IPS DF 4.7 (cell line): ENCODE measurements around the gene ZSCAN26.
"Not testable (repeated sequence)": the region's sequence is repeated elsewhere in the genome, so short reads cannot be mapped to it uniquely, and the experiment has no call there.

Experiments used
- DNase-seq: peaks from one replicate; pipeline ENCODE4 v3.0.0-alpha.2; 2013; ENCODE audit warnings: low spot score; ENCODE audit errors: extremely low read depth

The ZSCAN26 gene

GRCh38 chr6:28254121-28254519 lies 12.8 kb upstream of the ZSCAN26 start:
- no peak for DNase-seq

- no peak for DNase-seq
These were observed 9.9 kb upstream of the ZSCAN26 start for GRCh38 chr6:28257042-28257441.

DNA sequence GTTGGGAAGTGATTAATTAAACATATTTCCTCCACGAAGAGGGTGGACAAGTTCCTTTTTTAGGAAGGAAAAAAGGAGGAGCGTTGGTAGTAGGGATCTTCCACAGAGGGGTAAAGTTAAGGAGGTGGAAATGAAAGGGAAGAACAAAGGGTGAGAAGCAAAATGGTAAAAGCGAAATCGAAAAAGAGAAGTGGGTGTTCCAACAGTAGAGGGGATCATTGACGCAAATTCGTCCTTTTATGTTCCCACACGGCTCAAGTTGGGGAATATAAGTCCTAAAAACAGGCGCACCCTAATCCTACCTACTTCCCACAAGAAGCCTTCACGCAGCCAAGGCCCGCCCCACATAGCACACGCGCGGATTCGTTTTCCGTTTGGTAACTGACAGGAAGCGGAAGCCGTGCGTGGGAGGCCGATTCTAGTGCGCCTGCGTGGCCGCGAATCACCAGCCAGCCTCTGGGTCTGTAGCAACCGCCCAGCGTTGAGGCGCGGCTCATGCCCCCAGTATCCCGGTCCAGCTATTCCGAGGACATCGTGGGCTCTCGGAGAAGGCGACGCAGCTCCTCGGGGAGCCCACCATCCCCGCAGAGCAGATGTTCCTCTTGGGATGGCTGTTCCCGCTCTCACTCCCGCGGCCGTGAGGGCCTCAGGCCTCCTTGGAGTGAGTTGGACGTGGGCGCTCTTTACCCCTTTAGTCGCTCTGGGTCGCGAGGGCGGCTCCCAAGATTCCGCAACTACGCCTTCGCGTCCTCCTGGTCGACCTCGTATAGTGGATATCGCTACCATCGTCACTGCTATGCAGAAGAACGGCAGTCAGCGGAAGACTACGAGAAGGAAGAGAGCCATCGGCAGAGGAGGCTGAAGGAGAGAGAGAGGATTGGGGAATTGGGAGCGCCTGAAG lies 7.8 kb upstream of the ZSCAN26 start, which contains the start of gene NKAPL:
TSS of gene NKAPL (plus strand) at position 421 of the 901 bp plus-strand sequence. CDS start at position 496, 75 bp downstream.
- no peak for DNase-seq

DNA sequence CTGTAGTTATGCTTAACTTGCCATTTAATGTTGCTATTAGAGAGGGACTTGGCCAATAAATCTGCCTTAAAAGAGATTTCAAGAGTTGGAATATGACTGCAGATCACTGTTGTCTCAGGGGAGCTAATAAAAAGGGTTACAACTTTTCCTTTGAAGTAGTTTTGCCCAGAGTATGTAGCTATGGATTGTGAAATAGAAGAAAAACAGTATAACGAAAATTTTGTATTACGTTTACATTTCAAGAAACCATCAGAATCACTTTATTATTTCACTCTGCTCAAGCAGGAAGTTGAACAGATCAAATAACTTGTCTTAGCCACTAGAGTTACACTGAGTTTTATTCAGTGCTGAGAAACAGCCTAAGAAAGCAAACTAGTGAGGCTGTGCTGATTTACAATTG lies 3.0 kb upstream of the ZSCAN26 start:
- DNase-seq, result no peak

- no peak for DNase-seq
These were observed 2.0 kb upstream of the ZSCAN26 start for GRCh38 chr6:28264834-28265401.

DNA sequence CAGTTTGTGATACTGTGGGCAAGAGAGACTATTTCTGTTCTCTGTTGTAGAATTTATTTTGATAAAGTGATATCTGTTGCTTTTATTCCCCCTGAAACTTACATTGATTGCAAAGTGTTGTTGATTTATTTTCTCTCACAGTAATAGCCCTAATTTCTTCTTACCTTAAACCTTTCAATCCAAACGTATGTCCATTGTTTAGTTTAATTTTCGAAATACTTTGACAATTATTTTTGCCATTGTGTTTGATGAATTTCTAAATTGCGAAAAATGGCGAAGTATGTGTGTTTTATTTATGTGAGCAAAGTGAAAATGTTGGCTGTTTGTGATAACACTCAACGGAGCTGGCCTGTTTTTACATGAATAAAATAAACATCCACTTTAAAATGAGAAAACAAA lies 381 bp upstream of the ZSCAN26 start:
- no peak for DNase-seq

GRCh38 chr6:28267695-28268059 lies 734 bp downstream of the ZSCAN26 start:
- DNase-seq, result no peak

DNA sequence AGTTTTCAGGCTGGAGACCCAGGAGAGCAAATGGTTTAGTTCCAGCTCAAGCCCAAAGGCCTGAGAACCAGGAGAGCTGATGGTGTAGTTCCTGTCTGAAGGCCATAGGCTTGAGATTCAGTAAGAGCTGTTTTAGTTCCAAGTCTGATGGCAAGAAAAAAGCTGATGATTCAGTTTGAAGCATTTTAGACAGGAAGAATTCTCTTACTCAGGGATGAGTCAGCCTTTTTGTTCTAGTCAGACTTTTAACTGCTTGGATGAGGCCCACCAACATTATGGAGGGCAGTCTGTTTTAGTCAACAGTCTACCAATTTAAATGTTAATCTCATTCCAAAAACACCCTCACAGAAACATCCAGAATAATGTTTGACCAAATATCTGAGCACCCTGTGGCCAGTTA lies 2.5 kb downstream of the ZSCAN26 start:
- DNase-seq, result no peak

DNA sequence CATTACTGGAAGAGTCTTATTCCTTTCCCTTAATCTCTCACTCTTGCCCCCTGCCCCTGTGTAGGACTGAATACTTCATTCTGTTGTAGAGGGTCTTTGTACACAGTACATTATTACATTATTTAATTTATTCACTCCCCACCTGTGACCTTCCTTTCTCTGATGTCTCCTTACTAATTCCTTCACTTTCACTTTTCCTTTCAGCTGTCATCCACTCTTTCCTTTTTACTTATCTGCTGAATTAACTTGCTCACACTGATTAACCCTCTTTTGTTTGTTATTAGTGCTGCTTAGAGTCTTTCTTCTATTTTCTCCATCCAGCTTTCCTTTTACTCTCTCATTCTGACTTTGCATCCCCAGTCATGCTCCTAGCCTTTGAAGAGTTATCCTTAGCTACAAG lies 7.9 kb downstream of the ZSCAN26 start:
- DNase-seq, result no peak

DNA sequence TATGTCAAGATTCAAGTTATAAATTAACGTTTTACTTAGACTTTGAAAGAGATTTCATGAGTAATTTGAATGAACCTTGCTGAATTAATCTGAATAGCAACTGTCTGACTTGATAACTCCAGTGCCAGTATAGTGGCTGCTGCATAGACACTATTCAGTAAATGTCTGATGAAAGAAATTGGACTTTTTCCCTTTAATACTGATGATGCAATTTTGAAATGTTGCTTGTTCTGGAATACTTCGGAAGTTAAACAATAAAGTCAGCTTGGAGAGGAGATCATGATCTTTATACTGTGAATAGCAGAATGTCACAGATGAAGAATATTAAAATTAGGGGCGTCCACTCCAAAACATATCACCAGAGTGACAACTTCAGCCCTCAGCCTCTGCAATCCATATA lies 10.8 kb downstream of the ZSCAN26 start:
- DNase-seq, result no peak

- DNase-seq, result no peak
These were observed 13.8 kb downstream of the ZSCAN26 start for GRCh38 chr6:28280595-28281287.

DNA sequence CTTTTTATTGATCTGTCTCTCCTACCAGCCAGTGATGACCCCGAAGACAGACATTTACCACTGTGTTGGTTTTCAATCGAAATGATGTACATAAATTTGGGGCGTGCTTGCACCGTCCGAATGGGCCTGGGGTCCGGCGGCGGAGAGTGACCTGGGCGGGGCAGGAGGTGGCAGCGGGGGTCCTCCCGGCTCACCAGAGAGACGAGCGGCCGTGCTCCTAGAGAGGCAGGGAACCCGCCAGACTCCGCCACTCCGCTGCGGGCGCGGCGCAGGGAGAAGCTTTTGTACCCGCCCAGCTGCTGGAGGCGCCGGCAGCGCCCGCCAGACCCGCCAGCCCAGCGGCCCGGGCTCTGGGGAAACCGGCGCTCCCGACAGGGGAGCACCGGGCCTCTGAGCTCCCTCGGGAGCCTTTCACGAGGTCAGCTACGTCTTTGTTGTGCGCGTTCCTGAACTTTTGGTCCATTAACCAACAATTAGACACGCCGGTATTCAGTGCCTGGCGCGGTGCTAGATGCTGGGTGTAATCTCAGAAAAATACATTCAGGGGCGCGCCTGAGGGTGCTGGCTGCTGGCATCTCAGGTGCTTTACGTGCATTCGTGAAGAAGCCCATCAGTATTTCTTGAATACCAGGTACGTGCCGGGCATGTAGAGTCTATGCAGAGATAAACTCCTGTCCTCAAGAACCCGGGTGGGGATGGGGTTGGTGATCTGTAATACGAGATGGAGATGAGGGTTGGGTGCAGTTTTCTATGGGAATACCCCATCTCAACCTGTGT lies 14.5 kb downstream of the ZSCAN26 start, which contains the start of gene PGBD1:
TSS of gene PGBD1 (plus strand) at position 285 of the 777 bp plus-strand sequence. CDS start 2,242 bp downstream, outside the sequence.
- DNase-seq, result peak; percentile 11

DNA sequence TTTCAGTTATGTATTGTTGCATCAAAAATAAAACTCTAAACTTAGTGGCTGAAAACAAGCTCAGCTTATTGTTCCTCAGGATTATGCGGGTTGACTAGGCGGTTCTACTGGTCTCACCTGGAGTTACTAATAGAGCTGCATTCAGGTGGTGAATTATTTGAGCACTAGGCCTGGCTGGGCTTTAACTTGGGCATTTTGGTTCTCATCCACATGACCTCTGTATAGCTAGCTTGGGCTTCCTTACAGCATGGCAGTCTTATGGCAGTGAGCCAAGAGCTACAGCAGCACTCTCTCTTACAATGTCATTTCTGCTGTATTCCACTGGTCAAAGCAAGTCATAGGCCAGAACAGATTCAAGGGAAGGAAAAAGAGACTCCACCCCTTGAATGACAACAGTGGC lies 16.0 kb downstream of the ZSCAN26 start:
- no peak for DNase-seq

- DNase-seq, result no peak
These were observed 24.6 kb downstream of the ZSCAN26 start for GRCh38 chr6:28291573-28291972.

GRCh38 chr6:28295326-28295725 lies 28.4 kb downstream of the ZSCAN26 start:
- no peak for DNase-seq

DNA sequence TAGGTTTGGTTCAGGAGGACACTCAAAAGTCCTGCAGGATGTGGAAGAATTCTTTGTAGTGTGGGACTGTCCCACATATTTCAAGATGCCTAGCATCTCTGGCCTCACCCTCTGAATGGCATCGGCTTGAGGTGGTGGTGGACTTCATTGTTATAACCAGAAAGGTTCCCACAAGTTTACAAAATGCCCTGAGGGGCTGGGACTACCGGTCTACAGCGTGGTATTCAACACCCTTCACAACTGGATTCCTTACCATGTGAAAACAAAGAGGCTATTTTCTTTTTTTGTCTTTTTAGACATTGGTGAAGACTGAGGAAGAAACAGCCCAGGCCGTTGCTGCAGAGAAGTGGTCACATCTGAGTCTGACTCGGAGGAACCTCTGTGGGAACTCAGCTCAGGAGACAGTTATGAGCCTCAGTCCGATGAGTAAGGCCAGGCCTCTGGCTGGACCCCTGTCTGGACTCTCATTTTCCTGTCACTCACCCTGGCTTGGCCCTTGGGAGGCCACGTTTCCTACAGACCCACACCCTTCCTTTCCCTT lies 29.6 kb downstream of the ZSCAN26 start:
- no peak for DNase-seq

- no peak for DNase-seq
These were observed 36.6 kb downstream of the ZSCAN26 start for GRCh38 chr6:28303570-28303969.

GRCh38 chr6:28306363-28306762 lies 39.4 kb downstream of the ZSCAN26 start:
- not testable (repeated sequence) for DNase-seq

- no peak for DNase-seq
These were observed 44.3 kb downstream of the ZSCAN26 start for GRCh38 chr6:28311139-28311823.

- DNase-seq, result no peak
These were observed 46.0 kb downstream of the ZSCAN26 start for GRCh38 chr6:28312939-28313338.
